SK-N-SH (cell line): ENCODE measurements around the gene WDR7. TPM values are rescaled to one million over a fixed set of nuclear protein-coding genes. Genes with fewer than 3 reads are reported as not detected.

Experiments used
- CTCF ChIA-PET: fragments of 300-600, 350-600 bp; formaldehyde crosslinking; extraction: SDS; loops from one replicate; lab custom pipeline; 2021; lab: Yijun Ruan, JAX
- POLR2A ChIA-PET: fragments of 350-600 bp; sonication (Branson Sonifier 250); formaldehyde crosslinking; extraction: SDS; loops from one replicate; lab custom pipeline; 2020; ENCODE audit warnings: antibody characterized with exemption, inconsistent platforms; lab: Yijun Ruan, JAX
- DNase-seq: peaks from one replicate; pipeline ENCODE4 v3.0.0; 2012
- H2AFZ ChIP-seq: fragments of 200-600 bp; sonication (generic); 2 replicates; pipeline ENCODE4 v1.8.1; 2016; ENCODE audit warnings: antibody characterized with exemption, mild to moderate bottlenecking, low read depth
- H3F3A ChIP-seq: fragments of 200-600 bp; sonication (generic); replicated peaks from 2 replicates; pipeline ENCODE3; 2016; ENCODE audit warnings: antibody characterized with exemption, mild to moderate bottlenecking; ENCODE audit not compliant: insufficient read depth
- H3K27ac ChIP-seq, 2 experiments: fragments of 200-500 bp in 1 of 2; fragments of 200-600 bp in 1 of 2; sonication (Bioruptor generic) in 1 of 2; sonication (generic), shearing (Covaris generic) in 1 of 2; 2 replicates each; pipeline versions ENCODE4 v1.5.1 to v1.6.1; 2014 to 2016; ENCODE audit warnings: low read depth in 2 of 2, inconsistent platforms in 1 of 2, low read length in 1 of 2, mild to moderate bottlenecking in 1 of 2, mixed read lengths in 1 of 2
- H3K27me3 ChIP-seq: fragments of 200-600 bp; sonication (generic), shearing (Covaris generic); 2 replicates; pipeline ENCODE4 v1.6.1; 2016; ENCODE audit warnings: mixed run types; ENCODE audit not compliant: insufficient read depth
- H3K36me3 ChIP-seq, 2 experiments: fragments of 200-500 bp in 1 of 2; fragments of 200-600 bp in 1 of 2; sonication (Bioruptor generic) in 1 of 2; sonication (generic) in 1 of 2; replicated peaks in 1 of 2; 2 replicates each; pipeline versions ENCODE3 to v1.5.1; 2014 to 2016; ENCODE audit warnings: low read length in 1 of 2, mild to moderate bottlenecking in 1 of 2; ENCODE audit not compliant: insufficient read depth in 2 of 2, control insufficient read depth in 1 of 2
- H3K4me1 ChIP-seq, 2 experiments: fragments of 200-500 bp in 1 of 2; fragments of 200-600 bp in 1 of 2; sonication (Bioruptor generic) in 1 of 2; sonication (generic), shearing (Covaris generic) in 1 of 2; 2 replicates each; pipeline versions ENCODE4 v1.5.1 to v1.6.1; 2014 to 2016; ENCODE audit warnings: low read depth in 1 of 2, low read length in 1 of 2, mixed run types in 1 of 2; ENCODE audit not compliant: insufficient read depth in 2 of 2, control insufficient read depth in 1 of 2
- H3K4me2 ChIP-seq: fragments of 200-600 bp; sonication (generic), shearing (Covaris generic); 2 replicates; pipeline ENCODE4 v1.6.1; 2017; ENCODE audit warnings: mixed run types
- H3K4me3 ChIP-seq, 2 experiments: fragments of 200-500 bp in 1 of 2; fragments of 200-600 bp in 1 of 2; sonication (Bioruptor generic) in 1 of 2; sonication (generic), shearing (Covaris generic) in 1 of 2; 2 replicates each; pipeline versions ENCODE4 v1.5.1 to v1.8.1; 2014 to 2016; ENCODE audit warnings: low read depth in 2 of 2, inconsistent platforms in 1 of 2, low read length in 1 of 2, mild to moderate bottlenecking in 1 of 2, mixed read lengths in 1 of 2, moderate library complexity in 1 of 2
- H3K79me2 ChIP-seq: fragments of 200-600 bp; sonication (generic); 2 replicates; pipeline ENCODE4 v1.8.1; 2017; ENCODE audit warnings: mild to moderate bottlenecking; ENCODE audit not compliant: insufficient read depth
- H3K9ac ChIP-seq: fragments of 200-600 bp; sonication (generic); 2 replicates; pipeline ENCODE4 v1.6.1; 2017; ENCODE audit warnings: mixed run types
- H3K9me2 ChIP-seq: fragments of 200-600 bp; sonication (generic); 2 replicates; pipeline ENCODE4 v1.6.1; 2017; ENCODE audit warnings: mixed run types
- H3K9me3 ChIP-seq: fragments of 200-600 bp; sonication (generic); 2 replicates; pipeline ENCODE4 v1.6.1; 2017; ENCODE audit warnings: mixed run types, mild to moderate bottlenecking, moderate library complexity
- H4K20me1 ChIP-seq: fragments of 200-600 bp; sonication (generic); 2 replicates; pipeline ENCODE4 v1.6.1; 2017; ENCODE audit warnings: mild to moderate bottlenecking, mixed run types; ENCODE audit not compliant: insufficient read depth
- EP300 ChIP-seq, 2 experiments: IDR thresholded peaks; 2 replicates each; pipeline versions ENCODE4 v1.4.0 to v1.6.1; 2012; ENCODE audit warnings: borderline replicate concordance in 1 of 2, low read depth in 1 of 2, low read length in 1 of 2
- EZH2phosphoT487 ChIP-seq: fragments of 200-600 bp; sonication (generic); IDR thresholded peaks from 2 replicates; pipeline ENCODE4 v1.6.1; 2017; ENCODE audit warnings: low read depth, mixed run types, mild to moderate bottlenecking, antibody characterized with exemption, moderate library complexity, borderline replicate concordance
- FOSL2 ChIP-seq: IDR thresholded peaks from 2 replicates; pipeline ENCODE4 v1.4.0; 2012; ENCODE audit warnings: low read depth, mild to moderate bottlenecking, moderate library complexity, borderline replicate concordance
- GABPA ChIP-seq: IDR thresholded peaks from 2 replicates; pipeline ENCODE4 v1.4.0; 2012; ENCODE audit warnings: low read depth, mild to moderate bottlenecking
- GATA2 ChIP-seq: sonication (generic); formaldehyde crosslinking; IDR thresholded peaks from 2 replicates; pipeline ENCODE4 v1.5.0; 2020; ENCODE audit warnings: mild to moderate bottlenecking, missing genetic modification reagents
- MEF2A ChIP-seq: IDR thresholded peaks from 2 replicates; pipeline ENCODE4 v1.4.0; 2012; ENCODE audit warnings: low read depth, borderline replicate concordance
- MXI1 ChIP-seq: IDR thresholded peaks from 2 replicates; pipeline ENCODE4 v1.6.1; 2012; ENCODE audit warnings: mild to moderate bottlenecking, low read depth, low read length, improper control_type of control experiment
- RAD21 ChIP-seq: IDR thresholded peaks from 2 replicates; pipeline ENCODE4 v1.6.1; 2012; ENCODE audit warnings: mild to moderate bottlenecking, low read length
- RCOR1 ChIP-seq: fragments of 150-350 bp; IDR thresholded peaks from 2 replicates; pipeline ENCODE4 v1.6.1; 2017; ENCODE audit warnings: antibody characterized with exemption, low read length
- SIN3A ChIP-seq: IDR thresholded peaks from 2 replicates; pipeline ENCODE4 v1.6.1; 2012; ENCODE audit warnings: low read depth, mild to moderate bottlenecking, low read length, moderate library complexity, borderline replicate concordance
- SMC3 ChIP-seq: IDR thresholded peaks from 2 replicates; pipeline ENCODE4 v1.6.1; 2012; ENCODE audit warnings: low read depth, low read length, improper control_type of control experiment
- WGBS: methylation state at CpG from one replicate; pipeline ENCODE4 v1.1.6; 2017; ENCODE audit warnings: low lambda C conversion rate; 5-methylcytosine and 5-hydroxymethylcytosine counted together
- polyA plus RNA-seq, 3 experiments: library from polyadenylated mRNA; depleted of rRNA; stranded (reverse); fragments of >200 nt; gene quantifications; 2 replicates each; pipeline ENCODE4 v1.2.3, GENCODE V29; 2012
- TF ChIP-seq, protein P1 (sequence below): fragments of 150-350 bp; IDR thresholded peaks from 2 replicates; pipeline ENCODE4 v1.6.1; 2017; ENCODE audit warnings: antibody characterized with exemption, low read length, low read depth, borderline replicate concordance
- TF ChIP-seq, protein P2 (sequence below): IDR thresholded peaks from 2 replicates; pipeline ENCODE4; 2012

The WDR7 gene
- polyA plus RNA-seq, 1 of the 3 experiments (the other 2 are of a cell fraction), result 4.1 TPM

GRCh38 chr18:56987236-56987635 lies 336.1 kb downstream of the WDR7 start:
- ChIA-PET CTCF (interaction anchor here (1.0 kb wide), 1 partner anchor 9 kb away, joined by 3 read pairs; no protein-coding TSS in a partner anchor), POLR2A (no interaction called here)
- H3K4me2 ChIP-seq, result no peak overlapping the region

GRCh38 chr18:56988022-56988421 lies 336.9 kb downstream of the WDR7 start:
- H4K20me1 ChIP-seq, result no peaks in the 10 kb centered on the region
- POLR2A ChIA-PET, result no interaction called here
- peaks cover 5% of the 10 kb centered on the region for H3F3A ChIP-seq
- no peak overlapping the region for H2AFZ ChIP-seq
- CTCF ChIA-PET, result interaction anchor here (1.0 kb wide), 1 partner anchor 8 kb away, joined by 3 read pairs; no protein-coding TSS in a partner anchor
- no peak overlapping the region for H3K4me3 ChIP-seq
- DNase-seq, result peak; percentile 27
- 0 out of 2 replicates have a peak, but pooled peaks have one; percentile 3 for TF ChIP-seq RAD21
- TF ChIP-seq, protein P1, sequence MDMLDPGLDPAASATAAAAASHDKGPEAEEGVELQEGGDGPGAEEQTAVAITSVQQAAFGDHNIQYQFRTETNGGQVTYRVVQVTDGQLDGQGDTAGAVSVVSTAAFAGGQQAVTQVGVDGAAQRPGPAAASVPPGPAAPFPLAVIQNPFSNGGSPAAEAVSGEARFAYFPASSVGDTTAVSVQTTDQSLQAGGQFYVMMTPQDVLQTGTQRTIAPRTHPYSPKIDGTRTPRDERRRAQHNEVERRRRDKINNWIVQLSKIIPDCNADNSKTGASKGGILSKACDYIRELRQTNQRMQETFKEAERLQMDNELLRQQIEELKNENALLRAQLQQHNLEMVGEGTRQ, result no peak
- peak; percentile 41; the same call in 1 of the 2 replicates for TF ChIP-seq RCOR1
- TF ChIP-seq EP300 (IDR thresholded peaks at IDR 0.05; ENCODE audit: borderline replicate concordance in 1 of 2, low read depth in 1 of 2, low read length in 1 of 2), result peak in 1 of 2 experiments; percentile 65; a peak in 1 of 4 replicates
- no peak for TF ChIP-seq MEF2A
- peak; percentile 95 for TF ChIP-seq GATA2 (CRISPR knock-in tag)
- peak; percentile 30; the same call in 1 of the 2 replicates for TF ChIP-seq MXI1
- H3K9me3 ChIP-seq, result no peaks in the 10 kb centered on the region
- H3K4me1 ChIP-seq, result peaks cover 0 to 2% of the 10 kb centered on the region in 2 experiments; a peak in 3 of 4 replicates
- H3K9me2 ChIP-seq, result no peaks in the 10 kb centered on the region
- no peaks in the 10 kb centered on the region for H3K79me2 ChIP-seq
- no peaks in the 10 kb centered on the region for H3K36me3 ChIP-seq
- WGBS, result 90% methylated on average over 3 of the region's 3 CpGs
- H3K27ac ChIP-seq, result no peak overlapping the region
- H3K9ac ChIP-seq, result no peak overlapping the region
- no peak overlapping the region for H3K4me2 ChIP-seq
- no peaks in the 10 kb centered on the region for H3K27me3 ChIP-seq

More at GRCh38 chr18:56987236-56987635, 336.1 kb downstream of the WDR7 start:
- DNase-seq, result no peak
- H3K4me1 ChIP-seq, result no peaks in the 10 kb centered on the region; a peak in 2 of 4 replicates
- H3K9me2 ChIP-seq, result no peaks in the 10 kb centered on the region
- H3K79me2 ChIP-seq, result no peaks in the 10 kb centered on the region
- H3K9me3 ChIP-seq, result no peaks in the 10 kb centered on the region
- no peak overlapping the region for H3K9ac ChIP-seq
- H3K4me3 ChIP-seq, result no peak overlapping the region
- peaks cover 5% of the 10 kb centered on the region for H3F3A ChIP-seq
- no peaks in the 10 kb centered on the region for H3K36me3 ChIP-seq
- 83% methylated on average over 5 of the region's 5 CpGs for WGBS
- no peak overlapping the region for H3K27ac ChIP-seq
- no peak for TF ChIP-seq EZH2phosphoT487
- TF ChIP-seq GABPA, result no peak
- TF ChIP-seq, protein P2, sequence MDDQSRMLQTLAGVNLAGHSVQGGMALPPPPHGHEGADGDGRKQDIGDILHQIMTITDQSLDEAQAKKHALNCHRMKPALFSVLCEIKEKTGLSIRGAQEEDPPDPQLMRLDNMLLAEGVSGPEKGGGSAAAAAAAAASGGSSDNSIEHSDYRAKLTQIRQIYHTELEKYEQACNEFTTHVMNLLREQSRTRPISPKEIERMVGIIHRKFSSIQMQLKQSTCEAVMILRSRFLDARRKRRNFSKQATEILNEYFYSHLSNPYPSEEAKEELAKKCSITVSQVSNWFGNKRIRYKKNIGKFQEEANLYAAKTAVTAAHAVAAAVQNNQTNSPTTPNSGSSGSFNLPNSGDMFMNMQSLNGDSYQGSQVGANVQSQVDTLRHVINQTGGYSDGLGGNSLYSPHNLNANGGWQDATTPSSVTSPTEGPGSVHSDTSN, result no peak
- no peak for TF ChIP-seq FOSL2
- no peak for TF ChIP-seq SMC3
- peak; percentile 73 for TF ChIP-seq GATA2 (CRISPR knock-in tag)
- TF ChIP-seq SIN3A, result no peak
- no peak overlapping the region for H2AFZ ChIP-seq
- no peaks in the 10 kb centered on the region for H4K20me1 ChIP-seq
- H3K27me3 ChIP-seq, result no peaks in the 10 kb centered on the region
